Astrocyte (in vitro differentiated cells and primary cell): ENCODE measurements around the gene ANKRD12. TPM values are rescaled to one million over a fixed set of nuclear protein-coding genes. Genes with fewer than 3 reads are reported as not detected.
A peak's percentile ranks its signal among the peaks of the same experiment; 100 is the strongest.

ENCODE experiments used
- DNase-seq: peaks from one replicate; pipeline ENCODE4 v3.0.0-alpha.2; 2010; ENCODE audit warnings: low read depth
- FAIRE-seq: peaks from 2 replicates; lab custom pipeline; 2011; peaks lifted over from hg19 to GRCh38; lab: Jason Lieb, UNC
- H2AFZ ChIP-seq: 2 replicates; pipeline ENCODE4 v1.6.0; 2012; ENCODE audit warnings: low read depth, low read length, inconsistent platforms
- H3K27ac ChIP-seq: 2 replicates; pipeline ENCODE4 v1.5.1; 2011; ENCODE audit warnings: low read depth, low read length, inconsistent platforms
- H3K27me3 ChIP-seq: 2 replicates; pipeline ENCODE4 v1.6.0; 2011; ENCODE audit warnings: low read length, inconsistent platforms; ENCODE audit not compliant: insufficient read depth
- H3K36me3 ChIP-seq: 2 replicates; pipeline ENCODE4 v1.5.1; 2011; ENCODE audit warnings: low read length, inconsistent platforms; ENCODE audit not compliant: insufficient read depth
- H3K4me1 ChIP-seq: 2 replicates; pipeline ENCODE4 v1.5.1; 2011; ENCODE audit warnings: low read length, inconsistent platforms; ENCODE audit not compliant: insufficient read depth
- H3K4me2 ChIP-seq: 2 replicates; pipeline ENCODE4 v1.6.0; 2012; ENCODE audit warnings: low read length, inconsistent platforms
- H3K4me3 ChIP-seq: 2 replicates; pipeline ENCODE4 v1.5.1; 2011; ENCODE audit warnings: low read depth, mild to moderate bottlenecking, low read length, inconsistent platforms; ENCODE audit not compliant: insufficient read depth
- H3K79me2 ChIP-seq: 2 replicates; pipeline ENCODE4 v1.6.0; 2012; ENCODE audit warnings: mild to moderate bottlenecking, low read length, inconsistent platforms; ENCODE audit not compliant: insufficient read depth
- H3K9ac ChIP-seq: 2 replicates; pipeline ENCODE4 v1.6.0; 2012; ENCODE audit warnings: mild to moderate bottlenecking, low read length, inconsistent platforms
- H3K9me3 ChIP-seq: 2 replicates; pipeline ENCODE4 v1.5.1; 2012; ENCODE audit warnings: low read depth, mild to moderate bottlenecking, low read length, inconsistent platforms; ENCODE audit not compliant: insufficient read depth
- H4K20me1 ChIP-seq: 2 replicates; pipeline ENCODE4 v1.6.0; 2012; ENCODE audit warnings: low read length, inconsistent platforms; ENCODE audit not compliant: insufficient read depth
- H3K27ac Mint-ChIP-seq: one replicate; pipeline ENCODE4 v1.8.0; 2021; ENCODE audit warnings: mild to moderate bottlenecking, mixed read lengths; ENCODE audit not compliant: unreplicated experiment
- H3K27me3 Mint-ChIP-seq: one replicate; pipeline ENCODE4 v1.8.0; 2021; ENCODE audit warnings: low read depth, mixed read lengths; ENCODE audit not compliant: unreplicated experiment
- H3K36me3 Mint-ChIP-seq: one replicate; pipeline ENCODE4 v1.8.0; 2021; ENCODE audit warnings: low read depth, mixed read lengths; ENCODE audit not compliant: unreplicated experiment
- H3K4me1 Mint-ChIP-seq: one replicate; pipeline ENCODE4 v1.8.0; 2021; ENCODE audit warnings: low read depth, mixed read lengths; ENCODE audit not compliant: unreplicated experiment
- H3K4me3 Mint-ChIP-seq: one replicate; pipeline ENCODE4 v1.8.0; 2021; ENCODE audit warnings: mild to moderate bottlenecking, moderate library complexity, mixed read lengths; ENCODE audit not compliant: unreplicated experiment
- H3K9me3 Mint-ChIP-seq: one replicate; pipeline ENCODE4 v1.8.0; 2021; ENCODE audit warnings: mild to moderate bottlenecking, mixed read lengths; ENCODE audit not compliant: unreplicated experiment
- EZH2 ChIP-seq: IDR thresholded peaks from 2 replicates; pipeline ENCODE4 v1.6.1; 2012; ENCODE audit warnings: mild to moderate bottlenecking, low read length, inconsistent platforms; ENCODE audit not compliant: insufficient read depth
- total RNA-seq: library from RNA; stranded (reverse); gene quantifications from 2 replicates; pipeline ENCODE4 v1.2.1, GENCODE V29; 2021
- TF ChIP-seq, protein P1 (sequence below): IDR thresholded peaks from 2 replicates; pipeline ENCODE4 v1.5.1; 2011; ENCODE audit warnings: low read depth, mild to moderate bottlenecking, inconsistent platforms, low read length, moderate library complexity; ENCODE audit not compliant: insufficient read depth

The ANKRD12 gene
- total RNA-seq, 1 donor from 2014 or later: 24.4 TPM

DNA sequence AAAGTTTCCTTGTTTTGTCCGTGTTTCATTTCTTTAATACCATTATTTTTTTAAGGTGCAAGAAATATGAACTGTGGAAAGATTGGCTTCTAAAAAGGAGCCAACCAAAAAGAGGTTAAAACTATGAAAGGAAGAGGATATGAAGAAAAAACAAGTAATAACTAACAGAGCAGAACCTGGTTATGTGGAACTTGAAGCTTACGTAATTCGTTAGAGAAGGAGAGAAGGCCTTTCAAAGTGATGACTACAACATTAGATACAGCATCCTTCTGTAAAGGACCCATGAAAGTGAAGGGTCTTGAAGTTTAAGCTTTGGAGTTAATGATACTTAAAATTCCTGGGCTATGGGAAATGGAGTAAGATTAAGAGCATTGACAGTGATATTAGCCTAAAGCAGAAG lies 84.5 kb downstream of the ANKRD12 start:
- peak; percentile 9 for FAIRE-seq
- Histone ChIP-seq H2AFZ (no peak overlapping the region), H3K27ac (no peak overlapping the region), H3K9ac (no peak overlapping the region), H3K36me3 (no peaks in the 10 kb centered on the region), H3K4me3 (no peak overlapping the region), H3K79me2 (no peaks in the 10 kb centered on the region), H3K4me1 (no peaks in the 10 kb centered on the region), H4K20me1 (no peaks in the 10 kb centered on the region), H3K9me3 (no peaks in the 10 kb centered on the region), H3K4me2 (no peak overlapping the region), H3K27me3 (no peaks in the 10 kb centered on the region)
- no peak for TF ChIP-seq EZH2
- TF ChIP-seq, protein P1, sequence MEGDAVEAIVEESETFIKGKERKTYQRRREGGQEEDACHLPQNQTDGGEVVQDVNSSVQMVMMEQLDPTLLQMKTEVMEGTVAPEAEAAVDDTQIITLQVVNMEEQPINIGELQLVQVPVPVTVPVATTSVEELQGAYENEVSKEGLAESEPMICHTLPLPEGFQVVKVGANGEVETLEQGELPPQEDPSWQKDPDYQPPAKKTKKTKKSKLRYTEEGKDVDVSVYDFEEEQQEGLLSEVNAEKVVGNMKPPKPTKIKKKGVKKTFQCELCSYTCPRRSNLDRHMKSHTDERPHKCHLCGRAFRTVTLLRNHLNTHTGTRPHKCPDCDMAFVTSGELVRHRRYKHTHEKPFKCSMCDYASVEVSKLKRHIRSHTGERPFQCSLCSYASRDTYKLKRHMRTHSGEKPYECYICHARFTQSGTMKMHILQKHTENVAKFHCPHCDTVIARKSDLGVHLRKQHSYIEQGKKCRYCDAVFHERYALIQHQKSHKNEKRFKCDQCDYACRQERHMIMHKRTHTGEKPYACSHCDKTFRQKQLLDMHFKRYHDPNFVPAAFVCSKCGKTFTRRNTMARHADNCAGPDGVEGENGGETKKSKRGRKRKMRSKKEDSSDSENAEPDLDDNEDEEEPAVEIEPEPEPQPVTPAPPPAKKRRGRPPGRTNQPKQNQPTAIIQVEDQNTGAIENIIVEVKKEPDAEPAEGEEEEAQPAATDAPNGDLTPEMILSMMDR: no peak
- no peaks in the 10 kb centered on the region for H3K4me1 Mint-ChIP-seq
- no peaks in the 10 kb centered on the region for H3K9me3 Mint-ChIP-seq
- DNase-seq: no peak
- no peaks in the 10 kb centered on the region for H3K36me3 Mint-ChIP-seq
- H3K27ac Mint-ChIP-seq: no peak overlapping the region
- H3K27me3 Mint-ChIP-seq: no peaks in the 10 kb centered on the region
- no peak overlapping the region for H3K4me3 Mint-ChIP-seq

DNA sequence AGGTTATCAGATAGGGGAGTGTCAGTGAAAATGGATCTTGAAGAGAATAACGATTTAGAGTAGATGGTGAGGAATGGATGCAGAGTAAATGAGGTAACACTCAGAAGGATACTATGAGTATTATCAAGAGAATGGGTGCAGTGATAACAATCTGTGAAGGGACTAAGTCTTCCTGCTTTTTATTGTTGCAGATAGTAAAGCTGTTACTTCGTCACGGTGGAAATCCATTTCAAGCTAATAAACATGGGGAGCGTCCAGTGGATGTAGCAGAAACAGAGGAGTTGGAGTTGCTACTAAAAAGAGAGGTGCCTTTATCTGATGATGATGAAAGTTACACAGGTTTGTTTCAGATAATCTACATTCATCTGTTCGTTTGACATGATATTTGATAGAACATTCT lies 85.1 kb downstream of the ANKRD12 start:
- FAIRE-seq (no peak), DNase-seq (no peak)
- no peak overlapping the region for H3K4me3 ChIP-seq
- no peak overlapping the region for H3K27ac ChIP-seq
- H3K79me2 ChIP-seq: no peaks in the 10 kb centered on the region
- no peaks in the 10 kb centered on the region for H3K36me3 Mint-ChIP-seq
- no peaks in the 10 kb centered on the region for H3K27me3 ChIP-seq
- no peaks in the 10 kb centered on the region for H3K9me3 ChIP-seq
- H3K27ac Mint-ChIP-seq: no peak overlapping the region
- no peak overlapping the region for H3K9ac ChIP-seq
- TF ChIP-seq, protein P1: no peak
- no peak for TF ChIP-seq EZH2
- H3K4me3 Mint-ChIP-seq: no peak overlapping the region
- no peaks in the 10 kb centered on the region for H3K4me1 ChIP-seq
- no peaks in the 10 kb centered on the region for H4K20me1 ChIP-seq
- no peaks in the 10 kb centered on the region for H3K27me3 Mint-ChIP-seq
- H3K36me3 ChIP-seq: no peaks in the 10 kb centered on the region
- H3K4me2 ChIP-seq: no peak overlapping the region
- no peaks in the 10 kb centered on the region for H3K4me1 Mint-ChIP-seq
- no peak overlapping the region for H2AFZ ChIP-seq
- H3K9me3 Mint-ChIP-seq: no peaks in the 10 kb centered on the region

DNA sequence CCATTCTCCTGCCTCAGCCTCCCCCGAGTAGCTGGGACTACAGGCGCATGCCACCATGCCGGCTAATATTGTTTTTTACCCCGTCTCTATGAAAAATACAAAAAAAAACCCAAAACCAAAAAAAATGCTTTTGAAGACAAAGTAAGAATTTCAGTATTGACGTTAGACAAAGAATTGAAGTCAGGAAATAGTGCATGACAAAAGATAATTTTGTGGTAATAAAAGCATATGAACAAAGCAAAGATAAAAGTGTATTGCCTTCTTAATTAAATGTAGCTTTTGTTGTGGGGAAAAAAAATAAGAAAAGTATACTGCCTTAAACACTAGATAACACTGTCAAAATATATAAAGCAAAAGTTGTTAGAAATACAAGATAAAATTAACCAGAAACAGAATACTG lies 86.8 kb downstream of the ANKRD12 start:
- Mint-ChIP-seq H3K4me1 (no peaks in the 10 kb centered on the region), H3K36me3 (no peaks in the 10 kb centered on the region)

More for the DNA sequence above, 86.8 kb downstream of the ANKRD12 start:
- no peak for FAIRE-seq
- Histone ChIP-seq H3K79me2 (no peaks in the 10 kb centered on the region), H3K9me3 (no peaks in the 10 kb centered on the region), H2AFZ (no peak overlapping the region), H4K20me1 (no peaks in the 10 kb centered on the region), H3K9ac (no peak overlapping the region), H3K27me3 (no peaks in the 10 kb centered on the region), H3K36me3 (no peaks in the 10 kb centered on the region), H3K4me2 (no peak overlapping the region), H3K4me3 (no peak overlapping the region), H3K4me1 (no peaks in the 10 kb centered on the region), H3K27ac (no peak overlapping the region)
- Mint-ChIP-seq H3K9me3 (no peaks in the 10 kb centered on the region), H3K27me3 (no peaks in the 10 kb centered on the region), H3K27ac (no peak overlapping the region), H3K4me3 (no peak overlapping the region)
- no peak for DNase-seq
- no peak for TF ChIP-seq EZH2
- TF ChIP-seq, protein P1: no peak
